Stimulated activated CD8-positive, alpha-beta memory T cell treated with anti-CD3 and anti-CD28 coated beads, Interleukin-4, amount 100 ng/mL, for 1 hour (primary cell): ENCODE results near the gene BAZ2B.

Source experiments
- DNase-seq, 2 donors: peaks; one replicate each; pipeline ENCODE4 v3.0.0-alpha.2; 2020; ENCODE audit warnings: low read depth in 2 of 2, low spot score in 1 of 2

Gene BAZ2B

DNA sequence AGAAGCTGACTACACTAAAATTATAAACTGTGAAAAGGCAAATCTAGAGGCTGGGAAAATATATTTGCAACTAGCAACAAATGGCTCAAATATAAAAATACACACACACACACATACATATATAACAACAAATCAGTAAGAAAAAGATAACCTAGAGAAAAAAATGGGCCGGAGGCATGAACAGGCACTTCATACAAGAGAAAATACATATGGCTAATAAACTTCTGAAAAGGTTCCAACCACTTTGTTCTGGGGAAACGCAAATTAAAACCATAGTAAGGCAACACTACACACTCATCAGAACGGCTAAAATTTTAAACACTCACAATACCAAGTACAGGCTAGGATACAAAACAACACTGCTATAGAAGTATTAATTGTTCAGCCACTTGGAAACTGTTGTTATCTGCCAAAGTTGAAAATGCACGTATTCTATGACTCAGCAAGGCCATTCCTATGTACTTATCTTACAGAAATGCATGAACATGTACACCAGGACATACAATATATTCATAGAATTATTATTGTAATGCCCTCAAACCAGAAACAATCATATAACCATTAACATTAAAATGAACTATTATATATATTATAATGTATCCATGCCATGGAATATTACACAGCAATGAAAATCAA is 345.5 kb downstream of the BAZ2B start:
- DNase-seq = no peak
